OCI-LY3 (cell line): ENCODE results near the gene LRRC8E.

Experiments used
- H2AFZ ChIP-seq: fragments of 200-600, 300-600 bp; shearing (Covaris generic); 2 replicates; pipeline ENCODE4 v1.6.0; 2014; ENCODE audit warnings: antibody characterized with exemption, low read depth, low read length
- H3K27ac ChIP-seq: fragments of 200-600, 300-600 bp; sonication (generic); 2 replicates; pipeline ENCODE4 v1.5.1; 2014; ENCODE audit warnings: mild to moderate bottlenecking, low read length, moderate library complexity, mixed read lengths
- H3K27me3 ChIP-seq: fragments of 200-600, 300-600 bp; sonication (generic); 2 replicates; pipeline ENCODE4 v1.6.1; 2014; ENCODE audit warnings: low read depth, low read length, mixed read lengths
- H3K36me3 ChIP-seq: fragments of 200-600, 300-600 bp; sonication (generic); replicated peaks from 2 replicates; pipeline ENCODE3; 2014; ENCODE audit warnings: low read depth, low read length, mixed read lengths
- H3K4me1 ChIP-seq: fragments of 300-600, 200-600 bp; sonication (generic); 2 replicates; pipeline ENCODE4 v1.6.1; 2014; ENCODE audit warnings: low read length, mixed read lengths
- H3K4me2 ChIP-seq: fragments of 200-600, 300-600 bp; sonication (generic); 2 replicates; pipeline ENCODE4 v1.6.1; 2014; ENCODE audit warnings: low read length, mixed read lengths
- H3K4me3 ChIP-seq: fragments of 300-600, 200-600 bp; sonication (generic); 2 replicates; pipeline ENCODE4 v1.5.1; 2014; ENCODE audit warnings: antibody characterized with exemption, mild to moderate bottlenecking, low read length, moderate library complexity
- H3K79me2 ChIP-seq: fragments of 300-600, 200-600 bp; shearing (Covaris generic); 2 replicates; pipeline ENCODE4 v1.6.1; 2014; ENCODE audit warnings: mild to moderate bottlenecking, low read length, mixed read lengths
- H3K9ac ChIP-seq: fragments of 300-600, 200-600 bp; shearing (Covaris generic); 2 replicates; pipeline ENCODE4 v1.6.0; 2014; ENCODE audit warnings: mild to moderate bottlenecking, low read length, moderate library complexity
- H3K9me3 ChIP-seq: fragments of 200-600, 300-600 bp; shearing (Covaris generic); 2 replicates; pipeline ENCODE4 v1.6.1; 2014; ENCODE audit warnings: low read length, mixed read lengths; ENCODE audit not compliant: insufficient read depth
- H4K20me1 ChIP-seq: fragments of 200-600, 300-600 bp; sonication (generic); 2 replicates; pipeline ENCODE4 v1.6.1; 2016; ENCODE audit warnings: low read length, mixed read lengths; ENCODE audit not compliant: insufficient read depth
- EZH2phosphoT487 ChIP-seq: fragments of 200-600 bp; shearing (Covaris generic); IDR thresholded peaks from 2 replicates; pipeline ENCODE4 v1.6.1; 2018; ENCODE audit warnings: antibody characterized with exemption, mixed run types, low read depth
- TF ChIP-seq, protein P1 (sequence below): fragments of 200-600, 300-600 bp; sonication (generic); IDR thresholded peaks from 2 replicates; pipeline ENCODE4 v1.5.1; 2014; ENCODE audit warnings: antibody characterized with exemption, low read length, low read depth

The LRRC8E gene

GRCh38 chr19:7923295-7924191, 35.2 kb downstream of the LRRC8E start:
- Histone ChIP-seq H3K4me2 (no peak overlapping the region), H4K20me1 (peaks cover 7% of the 10 kb centered on the region; the same call in 1 of the 2 replicates), H3K4me1 (peaks cover 8% of the 10 kb centered on the region), H3K36me3 (peaks cover 21% of the 10 kb centered on the region), H3K9me3 (no peaks in the 10 kb centered on the region), H3K9ac (no peak overlapping the region), H3K79me2 (no peaks in the 10 kb centered on the region), H2AFZ (no peak overlapping the region), H3K4me3 (no peak overlapping the region), H3K27ac (no peak overlapping the region), H3K27me3 (no peaks in the 10 kb centered on the region)
- TF ChIP-seq EZH2phosphoT487: no peak
- TF ChIP-seq, protein P1, sequence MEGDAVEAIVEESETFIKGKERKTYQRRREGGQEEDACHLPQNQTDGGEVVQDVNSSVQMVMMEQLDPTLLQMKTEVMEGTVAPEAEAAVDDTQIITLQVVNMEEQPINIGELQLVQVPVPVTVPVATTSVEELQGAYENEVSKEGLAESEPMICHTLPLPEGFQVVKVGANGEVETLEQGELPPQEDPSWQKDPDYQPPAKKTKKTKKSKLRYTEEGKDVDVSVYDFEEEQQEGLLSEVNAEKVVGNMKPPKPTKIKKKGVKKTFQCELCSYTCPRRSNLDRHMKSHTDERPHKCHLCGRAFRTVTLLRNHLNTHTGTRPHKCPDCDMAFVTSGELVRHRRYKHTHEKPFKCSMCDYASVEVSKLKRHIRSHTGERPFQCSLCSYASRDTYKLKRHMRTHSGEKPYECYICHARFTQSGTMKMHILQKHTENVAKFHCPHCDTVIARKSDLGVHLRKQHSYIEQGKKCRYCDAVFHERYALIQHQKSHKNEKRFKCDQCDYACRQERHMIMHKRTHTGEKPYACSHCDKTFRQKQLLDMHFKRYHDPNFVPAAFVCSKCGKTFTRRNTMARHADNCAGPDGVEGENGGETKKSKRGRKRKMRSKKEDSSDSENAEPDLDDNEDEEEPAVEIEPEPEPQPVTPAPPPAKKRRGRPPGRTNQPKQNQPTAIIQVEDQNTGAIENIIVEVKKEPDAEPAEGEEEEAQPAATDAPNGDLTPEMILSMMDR: no peak

- Histone ChIP-seq H4K20me1 (peaks cover 7% of the 10 kb centered on the region; the same call in 1 of the 2 replicates), H3K27ac (no peak overlapping the region), H3K36me3 (peaks cover 21% of the 10 kb centered on the region), H3K27me3 (no peaks in the 10 kb centered on the region), H3K9me3 (no peaks in the 10 kb centered on the region), H3K4me1 (peaks cover 8% of the 10 kb centered on the region), H3K4me3 (no peak overlapping the region), H3K79me2 (no peaks in the 10 kb centered on the region), H2AFZ (no peak overlapping the region), H3K9ac (no peak overlapping the region), H3K4me2 (no peak overlapping the region)
- TF ChIP-seq, protein P1: no peak
- no peak for TF ChIP-seq EZH2phosphoT487
Observed at GRCh38 chr19:7924241-7924640, 35.9 kb downstream of the LRRC8E start.

DNA sequence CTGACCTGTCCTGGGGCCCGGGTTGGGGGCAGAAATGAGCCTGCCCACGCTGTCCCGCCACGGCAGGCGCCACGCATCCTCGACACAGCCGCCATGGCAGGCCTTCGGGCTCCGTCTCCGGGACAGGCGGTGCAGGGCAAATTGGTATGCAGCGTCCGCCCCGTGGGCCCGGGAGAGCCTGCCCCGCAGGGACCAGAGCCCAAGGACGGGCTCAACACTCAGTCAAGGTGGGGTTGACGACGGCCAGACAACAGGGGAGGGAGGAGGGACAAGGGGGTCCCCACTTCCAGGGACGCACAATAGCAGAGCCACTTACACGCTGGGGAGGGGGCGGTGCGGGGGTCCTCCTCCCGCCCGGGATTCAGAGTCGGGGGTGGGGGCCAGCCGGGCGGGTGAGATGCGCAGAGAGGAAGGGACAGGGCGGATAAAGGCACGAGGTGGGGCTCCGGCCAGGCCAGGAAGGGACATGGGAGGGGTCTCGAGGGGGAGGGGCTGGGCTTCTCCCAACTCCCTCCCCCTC, 36.4 kb downstream of the LRRC8E start:
- Histone ChIP-seq H3K27ac (no peak overlapping the region), H3K9me3 (no peaks in the 10 kb centered on the region), H3K4me3 (no peak overlapping the region), H2AFZ (no peak overlapping the region), H3K27me3 (no peaks in the 10 kb centered on the region), H3K79me2 (no peaks in the 10 kb centered on the region), H4K20me1 (peaks cover 7% of the 10 kb centered on the region; the same call in 1 of the 2 replicates), H3K4me1 (peaks cover 7% of the 10 kb centered on the region), H3K9ac (no peak overlapping the region), H3K36me3 (peaks cover 21% of the 10 kb centered on the region), H3K4me2 (no peak overlapping the region)
- TF ChIP-seq EZH2phosphoT487: no peak
- TF ChIP-seq, protein P1: no peak

DNA sequence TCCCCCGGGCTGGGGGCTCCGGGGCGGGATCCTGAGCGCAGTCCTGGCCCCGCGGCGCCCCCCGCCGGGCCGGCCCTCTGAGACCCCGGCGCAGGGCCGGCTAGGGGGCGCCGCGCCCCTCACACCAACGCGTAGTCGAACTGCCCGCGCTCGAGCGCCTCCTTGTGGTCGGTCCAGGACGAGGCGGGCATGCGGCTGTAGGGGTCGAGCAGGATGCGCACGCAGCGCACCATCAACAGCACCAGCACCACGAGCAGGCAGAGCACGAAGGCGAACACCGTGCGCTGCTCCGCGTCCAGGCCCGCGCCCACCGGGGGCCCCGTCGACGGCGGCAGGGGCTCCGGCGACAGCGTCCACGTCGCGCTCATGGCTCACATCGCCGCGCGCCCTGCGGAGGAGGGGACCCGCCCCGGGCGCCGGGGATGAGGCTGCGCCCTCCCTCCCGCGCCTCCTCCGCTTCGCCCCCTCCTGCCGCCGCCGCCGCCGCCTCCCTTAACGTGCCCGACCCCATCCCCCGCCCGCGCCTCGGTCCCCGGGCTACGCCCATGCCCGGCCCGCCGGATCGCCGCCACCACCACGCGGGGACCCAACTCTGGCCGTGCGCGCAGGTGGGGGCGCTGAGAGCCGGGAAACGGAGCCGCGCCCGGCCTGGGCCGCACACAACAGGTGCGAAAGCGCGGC, 37.0 kb downstream of the LRRC8E start:
- no peak overlapping the region for H2AFZ ChIP-seq
- H3K36me3 ChIP-seq: peaks cover 21% of the 10 kb centered on the region
- H3K4me3 ChIP-seq: no peak overlapping the region
- no peak overlapping the region for H3K9ac ChIP-seq
- H3K79me2 ChIP-seq: no peaks in the 10 kb centered on the region
- peaks cover 5% of the 10 kb centered on the region for H3K4me1 ChIP-seq
- no peak overlapping the region for H3K27ac ChIP-seq
- TF ChIP-seq, protein P1: peak; percentile 45
- TF ChIP-seq EZH2phosphoT487: no peak
- no peaks in the 10 kb centered on the region for H3K9me3 ChIP-seq
- no peaks in the 10 kb centered on the region for H3K27me3 ChIP-seq
- peaks cover 7% of the 10 kb centered on the region; the same call in 1 of the 2 replicates for H4K20me1 ChIP-seq
- H3K4me2 ChIP-seq: no peak overlapping the region
